Suprapubic skin (tissue), 3 donors: ENCODE measurements around the gene RSPO3.

Experiments
- CTCF ChIP-seq, 2 donors: fragments of 200-600 bp in 1 of 2; fragments of 450-650 bp in 1 of 2; sonication (generic) in 1 of 2; IDR thresholded peaks; one replicate each; pipeline ENCODE4 v1.5.1; 2016 to 2019; ENCODE audit warnings: antibody characterized with exemption in 2 of 2, mild to moderate bottlenecking in 1 of 2, moderate library complexity in 1 of 2
- EP300 ChIP-seq: sonication (generic); formaldehyde crosslinking; IDR thresholded peaks from one replicate; pipeline ENCODE4 v1.6.1; 2017; ENCODE audit warnings: antibody characterized with exemption

GRCh38 chr6:127221201-127221600, 102.7 kb downstream of the RSPO3 start:
- TF ChIP-seq CTCF (IDR thresholded peaks at IDR 0.05) (no peak), EP300 (no peak)
